Neural cell (in vitro differentiated cells): Measurements from ENCODE around the gene COL23A1. TPM values are rescaled to one million over a fixed set of nuclear protein-coding genes. Genes with fewer than 3 reads are reported as not detected.

Experiments
- H2AFZ ChIP-seq: fragments of 200-600, 300-800 bp; sonication (generic), shearing (Covaris generic); 2 replicates; pipeline ENCODE4 v1.6.0; 2014; ENCODE audit warnings: low read depth, mild to moderate bottlenecking, antibody characterized with exemption, low read length, moderate library complexity
- H3F3A ChIP-seq: fragments of 200-600 bp; shearing (Covaris generic); 2 replicates; pipeline ENCODE4 v1.6.1; 2016; ENCODE audit warnings: mild to moderate bottlenecking, moderate library complexity, mixed read lengths, antibody characterized with exemption, low read length; ENCODE audit not compliant: insufficient read depth, poor library complexity, severe bottlenecking
- H3K27ac ChIP-seq: fragments of 200-600, 300-800 bp; sonication (generic), shearing (Covaris generic); 2 replicates; pipeline ENCODE4 v1.5.1; 2014; ENCODE audit warnings: mild to moderate bottlenecking, low read length, moderate library complexity
- H3K27me3 ChIP-seq: fragments of 300-800, 200-600 bp; sonication (generic), shearing (Covaris generic); 2 replicates; pipeline ENCODE4 v1.6.0; 2014; ENCODE audit warnings: mild to moderate bottlenecking, low read depth, low read length, moderate library complexity; ENCODE audit not compliant: insufficient read depth
- H3K36me3 ChIP-seq: fragments of 300-800, 200-600 bp; sonication (generic), shearing (Covaris generic); 2 replicates; pipeline ENCODE4 v1.5.1; 2014; ENCODE audit warnings: mild to moderate bottlenecking, antibody characterized with exemption, low read length, moderate library complexity; ENCODE audit not compliant: insufficient read depth
- H3K4me2 ChIP-seq: fragments of 300-800, 200-600 bp; sonication (generic), shearing (Covaris generic); 2 replicates; pipeline ENCODE4 v1.6.0; 2014; ENCODE audit warnings: mild to moderate bottlenecking, low read length
- H3K4me3 ChIP-seq: fragments of 300-800, 200-600 bp; sonication (generic), shearing (Covaris generic); 2 replicates; pipeline ENCODE4 v1.5.1; 2014; ENCODE audit warnings: mild to moderate bottlenecking, low read length, moderate library complexity
- H3K79me2 ChIP-seq: fragments of 200-600 bp; shearing (Covaris generic); replicated peaks from 2 replicates; pipeline ENCODE4 v1.6.0; 2014; ENCODE audit warnings: mild to moderate bottlenecking, low read length, moderate library complexity; ENCODE audit not compliant: insufficient read depth
- H3K9ac ChIP-seq: fragments of 300-800, 200-600 bp; sonication (generic), shearing (Covaris generic); 2 replicates; pipeline ENCODE4 v1.6.1; 2016; ENCODE audit warnings: mild to moderate bottlenecking, low read length, mixed read lengths
- H3K9me2 ChIP-seq: fragments of 200-600 bp; shearing (Covaris generic); 2 replicates; pipeline ENCODE4 v1.6.1; 2016; ENCODE audit warnings: mild to moderate bottlenecking, low read length, mixed read lengths; ENCODE audit not compliant: insufficient read depth
- H3K9me3 ChIP-seq: fragments of 200-600, 300-800 bp; sonication (generic), shearing (Covaris generic); 2 replicates; pipeline ENCODE4 v1.6.1; 2016; ENCODE audit warnings: mild to moderate bottlenecking, mixed run types, low read length, moderate library complexity, mixed read lengths
- H4K20me1 ChIP-seq: fragments of 200-600 bp; shearing (Covaris generic); 2 replicates; pipeline ENCODE4 v1.6.1; 2016; ENCODE audit warnings: mild to moderate bottlenecking, mixed run types; ENCODE audit not compliant: insufficient read depth
- CTCF ChIP-seq: fragments of 450-650 bp; IDR thresholded peaks from 2 replicates; pipeline ENCODE4 v1.5.1; 2014; ENCODE audit warnings: antibody characterized with exemption, mild to moderate bottlenecking, moderate library complexity; ENCODE audit not compliant: poor library complexity, severe bottlenecking
- EP300 ChIP-seq: fragments of 450-650 bp; conservative IDR thresholded peaks from 2 replicates; pipeline ENCODE4 v1.6.1; 2014; ENCODE audit warnings: antibody characterized with exemption, mild to moderate bottlenecking, moderate library complexity; ENCODE audit not compliant: poor library complexity, severe bottlenecking
- EZH2 ChIP-seq: fragments of 200-600, 300-800 bp; shearing (Covaris generic), sonication (generic); IDR thresholded peaks from 2 replicates; pipeline ENCODE4 v1.6.1; 2014; ENCODE audit warnings: antibody characterized with exemption, low read length, borderline replicate concordance, mild to moderate bottlenecking; ENCODE audit not compliant: insufficient read depth, poor library complexity, severe bottlenecking
- MXI1 ChIP-seq: fragments of 450-650 bp; conservative IDR thresholded peaks from 2 replicates; pipeline ENCODE4 v1.6.1; 2014; ENCODE audit warnings: antibody characterized with exemption, mild to moderate bottlenecking; ENCODE audit not compliant: poor library complexity, severe bottlenecking
- POLR2AphosphoS5 ChIP-seq: IDR thresholded peaks from 2 replicates; pipeline ENCODE4 v1.6.1; 2012
- RAD21 ChIP-seq: fragments of 450-650 bp; conservative IDR thresholded peaks from 2 replicates; pipeline ENCODE4 v1.6.1; 2014; ENCODE audit warnings: antibody characterized with exemption, mild to moderate bottlenecking, moderate library complexity
- REST ChIP-seq: IDR thresholded peaks from 2 replicates; pipeline ENCODE4 v1.6.1; 2012; ENCODE audit warnings: borderline replicate concordance
- SMC3 ChIP-seq: fragments of 450-650 bp; conservative IDR thresholded peaks from 2 replicates; pipeline ENCODE4 v1.6.1; 2014; ENCODE audit warnings: antibody characterized with exemption, mild to moderate bottlenecking, moderate library complexity; ENCODE audit not compliant: poor library complexity
- TAF1 ChIP-seq: IDR thresholded peaks from 2 replicates; pipeline ENCODE4 v1.6.1; 2012; ENCODE audit warnings: low read depth
- polyA plus RNA-seq: library from polyadenylated mRNA; depleted of rRNA; stranded (reverse); fragments of >200 nt; gene quantifications from 2 replicates; pipeline ENCODE4 v1.2.3, GENCODE V29; 2014

The COL23A1 gene
- polyA plus RNA-seq, 1 donor from 2014 or later: not detected

GRCh38 chr5:178338126-178338749, 252.0 kb downstream of the COL23A1 start:
- H3F3A ChIP-seq: no peaks in the 10 kb centered on the region
- no peaks in the 10 kb centered on the region for H4K20me1 ChIP-seq
- no peak overlapping the region for H3K27ac ChIP-seq
- H3K36me3 ChIP-seq: no peaks in the 10 kb centered on the region
- H3K4me2 ChIP-seq: no peak overlapping the region
- TF ChIP-seq REST (no peak), CTCF (no peak), POLR2AphosphoS5 (no peak), EZH2 (no peak), MXI1 (no peak), RAD21 (no peak), SMC3 (no peak), TAF1 (no peak), EP300 (no peak)
- no peak overlapping the region for H3K9ac ChIP-seq
- H2AFZ ChIP-seq: no peak overlapping the region
- H3K79me2 ChIP-seq: no peaks in the 10 kb centered on the region
- H3K27me3 ChIP-seq: no peaks in the 10 kb centered on the region
- no peaks in the 10 kb centered on the region for H3K9me2 ChIP-seq
- H3K4me3 ChIP-seq: no peak overlapping the region
- H3K9me3 ChIP-seq: no peaks in the 10 kb centered on the region

GRCh38 chr5:178337334-178337741, 252.9 kb downstream of the COL23A1 start:
- Histone ChIP-seq H3K4me3 (no peak overlapping the region), H2AFZ (no peak overlapping the region), H3K27me3 (no peaks in the 10 kb centered on the region), H3K9ac (no peak overlapping the region), H3K79me2 (no peaks in the 10 kb centered on the region), H3F3A (no peaks in the 10 kb centered on the region), H3K9me3 (no peaks in the 10 kb centered on the region), H3K4me2 (no peak overlapping the region), H3K36me3 (no peaks in the 10 kb centered on the region), H3K9me2 (no peaks in the 10 kb centered on the region), H4K20me1 (no peaks in the 10 kb centered on the region), H3K27ac (no peak overlapping the region)
- TF ChIP-seq TAF1 (no peak), RAD21 (no peak), EP300 (no peak), SMC3 (no peak), REST (no peak), EZH2 (no peak), MXI1 (no peak), POLR2AphosphoS5 (no peak), CTCF (no peak)
